T-helper 2 cell (primary cell): ENCODE results near the gene CCDC85A.
"Not testable (repeated sequence)": the region's sequence is repeated elsewhere in the genome, so short reads cannot be mapped to it uniquely, and the experiment has no call there.

ENCODE experiments used
- DNase-seq, 5 experiments: peaks; one replicate each; pipeline versions ENCODE4 v3.0.0 to v3.0.0-alpha.2; 2012 to 2022
- total RNA-seq, 2 donors: gene quantifications; one replicate each; lab custom pipeline; 2026; lab: John Stamatoyannopoulos, UW

Gene CCDC85A
- 0 reads per million in 2 donors for total RNA-seq

- DNase-seq: peak in 3 of 5 experiments; percentile 30 to 66 (median 49)
Measured at GRCh38 chr2:56183643-56184499, at the start of gene CCDC85A. TSS of gene CCDC85A (plus strand) at chr2:56183990. CDS start at chr2:56184625, 635 bp downstream.

GRCh38 chr2:56134861-56135260 lies 48.9 kb upstream of the CCDC85A start:
- DNase-seq: no peak

- DNase-seq: not testable (repeated sequence)
Measured at GRCh38 chr2:56142497-56143061, 41.2 kb upstream of the CCDC85A start.

- no peak for DNase-seq
Measured at GRCh38 chr2:56147907-56148306, 35.9 kb upstream of the CCDC85A start.

GRCh38 chr2:56148825-56149224 lies 35.0 kb upstream of the CCDC85A start:
- no peak for DNase-seq

GRCh38 chr2:56151841-56152240 lies 31.9 kb upstream of the CCDC85A start:
- DNase-seq: no peak

DNA sequence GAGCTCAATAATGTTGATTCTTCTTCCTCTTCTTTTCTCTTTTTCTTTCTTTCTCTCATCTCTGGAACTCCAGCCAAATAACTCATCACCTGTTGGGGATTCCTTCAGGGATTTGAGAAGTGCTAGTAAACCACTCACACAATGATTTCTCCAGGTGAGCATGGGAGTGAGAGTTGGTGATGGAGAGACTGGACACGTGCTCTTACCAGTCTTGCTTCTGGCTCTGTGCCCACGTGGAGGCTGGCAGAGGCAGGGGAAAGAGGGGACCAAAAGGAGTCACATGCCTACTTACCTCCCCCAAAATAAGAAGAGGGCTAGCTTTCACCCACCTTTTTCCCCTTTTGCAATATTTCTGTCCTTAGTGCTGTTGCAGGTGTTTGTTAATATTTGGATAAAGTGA lies 28.6 kb upstream of the CCDC85A start:
- DNase-seq: no peak

GRCh38 chr2:56159875-56160274 lies 23.9 kb upstream of the CCDC85A start:
- not testable (repeated sequence) for DNase-seq

GRCh38 chr2:56167616-56168562 lies 15.9 kb upstream of the CCDC85A start:
- no peak for DNase-seq

DNA sequence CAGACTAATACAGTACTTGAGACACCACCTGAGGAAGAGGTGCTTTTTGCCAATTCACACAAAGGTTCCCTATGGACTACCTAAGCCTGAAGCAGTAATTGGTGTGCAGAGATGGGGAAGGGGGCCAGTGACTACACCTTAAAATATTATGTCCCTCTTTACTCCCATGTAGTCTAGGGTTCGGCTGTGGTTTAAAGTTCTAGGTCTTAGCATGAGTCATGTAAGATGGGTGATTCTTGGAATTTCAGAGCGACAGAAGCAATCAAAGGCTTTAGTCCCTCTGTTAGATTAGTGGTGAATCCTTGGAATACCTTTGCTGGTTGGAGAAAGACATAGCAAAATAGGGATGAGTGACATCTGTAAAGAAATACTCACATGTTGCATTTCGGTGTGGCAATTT lies 14.3 kb upstream of the CCDC85A start:
- no peak for DNase-seq

DNA sequence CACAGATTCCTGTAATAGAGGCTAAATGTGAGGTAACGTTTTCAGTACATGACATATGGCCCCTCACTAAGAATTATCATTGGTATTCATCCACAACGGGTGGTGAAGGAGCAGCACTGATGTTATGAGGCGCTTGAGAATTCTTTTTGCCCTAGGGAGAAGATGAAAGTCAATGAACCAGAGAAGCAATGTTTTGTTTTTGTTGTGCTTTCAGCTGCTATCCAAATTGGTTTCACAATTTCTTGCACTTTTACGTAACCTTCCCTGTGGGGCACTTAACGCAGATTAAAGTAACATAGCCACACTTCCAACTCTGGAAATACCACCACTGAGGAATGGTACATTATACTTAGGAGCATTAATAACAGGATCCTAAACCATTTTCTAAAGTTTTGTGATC lies 13.3 kb upstream of the CCDC85A start:
- no peak for DNase-seq

GRCh38 chr2:56170988-56171387 lies 12.8 kb upstream of the CCDC85A start:
- no peak for DNase-seq

- no peak for DNase-seq
Measured at GRCh38 chr2:56175779-56176178, 8.0 kb upstream of the CCDC85A start.

DNA sequence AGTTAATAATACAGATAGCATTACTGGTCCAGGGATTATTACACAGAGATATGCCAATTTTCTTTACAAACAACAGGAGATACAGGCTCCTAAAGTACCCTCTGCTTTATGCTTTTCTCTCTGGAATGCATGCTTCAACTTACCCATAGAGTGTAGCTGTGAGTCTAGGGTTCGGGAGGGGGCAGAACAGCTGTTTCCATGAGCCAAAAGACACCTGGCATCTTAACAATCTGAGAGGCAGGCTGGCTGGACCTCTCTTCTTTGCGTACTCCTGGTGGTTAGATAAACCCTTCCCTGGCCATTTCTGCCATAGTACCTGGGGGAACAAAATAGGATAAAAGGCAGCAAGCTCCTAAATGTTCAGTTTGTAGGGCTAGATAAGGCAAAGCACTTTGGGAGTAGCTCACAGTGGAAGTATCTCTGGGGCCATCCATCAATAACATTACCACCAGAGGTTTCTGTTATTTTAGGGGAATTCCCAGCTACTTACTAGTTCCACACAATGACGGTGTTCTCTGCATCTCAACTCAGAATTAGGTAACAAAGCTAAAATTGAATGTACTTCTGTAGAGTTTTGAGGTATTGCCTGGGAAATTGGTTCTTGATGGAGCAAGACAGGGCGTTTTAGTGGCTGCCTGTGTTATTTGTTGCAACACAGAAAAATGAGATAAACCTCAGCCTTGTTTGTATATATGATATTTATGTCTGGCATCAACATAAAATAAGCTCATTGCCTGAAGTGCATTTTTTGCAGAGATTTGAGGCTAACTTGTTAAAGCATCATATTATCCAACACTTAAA lies 6.2 kb upstream of the CCDC85A start:
- peak in 1 of 5 experiments; percentile 19 for DNase-seq

DNA sequence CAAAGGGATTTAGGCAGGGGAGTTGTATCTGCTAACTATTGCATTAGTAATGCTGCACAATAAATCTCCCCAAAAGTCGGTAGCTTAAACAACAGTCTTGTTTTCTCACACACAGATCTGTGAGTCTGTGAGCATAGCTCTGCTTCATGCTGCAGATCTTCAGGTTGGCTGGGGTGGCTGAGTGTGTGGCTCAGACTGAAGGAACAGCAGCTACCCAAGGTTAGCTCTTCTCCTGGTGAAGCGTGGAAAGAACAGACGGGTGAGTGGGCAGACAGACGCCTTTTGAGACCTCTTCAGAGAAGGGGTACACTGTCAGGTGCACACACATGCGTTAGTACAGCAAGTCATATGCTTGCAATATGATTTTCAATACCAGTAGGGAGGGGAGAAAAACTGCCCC lies 3.9 kb upstream of the CCDC85A start:
- DNase-seq: no peak

DNA sequence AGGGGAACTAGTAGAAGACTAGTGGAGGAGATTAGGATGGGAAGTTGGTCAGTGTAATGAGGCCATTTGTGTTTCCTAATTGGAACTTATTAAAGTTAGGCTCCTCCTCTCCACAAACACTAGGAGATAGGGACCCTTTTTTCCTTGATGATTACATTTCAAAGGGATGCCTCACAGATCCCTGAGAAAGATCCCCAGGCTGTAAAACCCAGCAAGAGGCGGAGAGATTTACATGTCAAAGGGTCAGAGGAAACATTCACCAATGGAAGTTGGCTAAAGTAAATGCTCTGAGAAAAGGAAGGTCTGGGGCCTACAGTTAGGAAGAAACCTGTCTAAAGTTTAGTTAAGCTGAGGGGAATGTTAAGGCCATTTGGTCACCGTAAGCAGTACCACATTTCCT lies 1.4 kb upstream of the CCDC85A start:
- no peak for DNase-seq

DNA sequence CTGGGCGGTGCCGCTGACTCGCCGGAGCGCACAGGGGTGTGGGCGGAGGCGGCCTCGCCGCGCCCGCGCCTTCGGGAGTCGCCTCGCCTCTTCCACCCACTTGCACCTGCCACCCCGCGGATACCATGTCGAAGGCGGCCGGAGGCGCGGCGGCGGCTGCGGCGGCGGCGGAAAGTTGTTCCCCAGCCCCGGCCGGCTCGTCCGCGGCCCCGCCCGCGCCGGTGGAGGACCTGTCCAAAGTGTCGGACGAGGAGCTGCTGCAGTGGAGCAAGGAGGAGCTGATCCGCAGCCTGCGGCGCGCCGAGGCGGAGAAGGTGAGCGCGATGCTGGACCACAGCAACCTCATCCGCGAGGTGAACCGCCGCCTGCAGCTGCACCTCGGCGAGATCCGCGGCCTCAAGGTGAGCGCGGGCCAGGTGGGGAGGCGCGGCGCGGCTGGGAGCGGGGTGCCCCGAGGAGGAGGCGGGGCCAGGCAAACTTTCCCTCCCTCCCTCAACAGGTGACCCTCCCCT lies 766 bp downstream of the CCDC85A start:
- DNase-seq: peak in 1 of 5 experiments; percentile 14

DNA sequence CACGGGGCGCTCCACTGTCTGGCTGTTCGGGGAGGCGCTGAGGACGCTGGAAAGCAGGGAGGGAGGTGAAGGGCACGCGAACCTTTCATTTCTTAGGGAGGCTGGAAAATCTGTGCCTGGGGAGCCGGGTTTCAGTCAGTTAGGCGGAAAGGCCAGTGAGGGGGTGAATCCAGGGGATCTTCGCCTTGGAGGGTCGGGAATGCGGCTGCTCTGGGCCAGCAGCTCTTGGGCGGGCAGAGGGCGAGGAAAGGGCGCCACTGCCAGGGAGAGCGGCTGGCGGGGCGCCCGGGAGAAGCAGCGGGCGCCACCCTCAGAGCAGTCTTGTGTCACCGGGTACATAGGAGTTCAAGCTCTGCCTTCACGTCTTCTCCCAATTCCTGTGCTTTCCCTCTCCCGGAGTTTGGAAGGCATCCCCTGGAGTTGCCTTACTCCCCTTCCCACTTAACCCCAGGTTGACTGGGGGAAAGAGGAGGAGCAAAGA lies 1.4 kb downstream of the CCDC85A start:
- no peak for DNase-seq

DNA sequence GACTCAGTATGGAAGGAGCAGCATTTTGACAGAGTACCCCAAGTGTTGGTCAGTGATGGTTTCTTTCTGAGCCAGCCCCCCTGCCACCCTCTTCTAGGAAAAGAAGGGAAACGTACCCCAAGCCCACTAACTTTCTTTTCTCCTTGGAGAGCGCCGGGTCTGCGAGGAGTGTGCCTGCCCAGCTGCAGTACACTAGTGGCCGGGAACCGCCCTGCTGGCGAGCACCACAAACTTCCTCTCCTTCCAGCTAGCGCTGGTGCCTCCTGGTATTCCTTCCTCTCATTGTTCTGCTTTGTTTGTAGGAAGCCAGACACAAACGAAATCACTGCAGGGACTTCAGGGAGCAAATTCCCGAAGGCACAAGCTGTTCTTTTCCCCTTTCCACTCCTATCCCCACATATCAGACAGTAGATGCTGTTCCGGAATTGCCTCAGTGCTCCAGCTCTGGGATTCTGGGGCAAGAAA lies 1.8 kb downstream of the CCDC85A start:
- no peak for DNase-seq

DNA sequence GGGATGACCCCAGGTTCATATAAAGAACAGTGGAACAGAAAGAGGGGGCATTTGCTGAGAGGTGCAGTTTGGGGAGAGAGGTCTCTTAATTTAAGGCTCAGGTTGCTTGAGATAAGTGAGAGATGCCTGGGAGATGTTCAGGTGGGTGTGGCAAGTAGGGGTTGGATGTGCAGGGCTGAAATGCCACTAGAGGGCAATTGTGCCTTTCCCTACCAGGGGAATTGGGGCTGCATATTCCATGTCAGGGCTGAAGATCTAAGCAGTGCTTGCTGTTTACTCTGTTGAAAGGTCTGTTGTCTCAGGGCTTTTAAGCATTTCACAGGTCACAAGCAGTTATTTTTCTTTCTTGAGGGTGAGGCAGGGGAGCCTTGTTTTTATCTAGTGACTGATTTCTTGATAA lies 7.8 kb downstream of the CCDC85A start:
- DNase-seq: no peak

GRCh38 chr2:56192664-56193305 lies 9.0 kb downstream of the CCDC85A start:
- DNase-seq: no peak
